Gastroesophageal sphincter (tissue), 4 donors: ENCODE results near the gene POU2AF1. TPM values are rescaled to one million over a fixed set of nuclear protein-coding genes. Genes with fewer than 3 reads are reported as not detected.

Experiments
- ATAC-seq: fragments of 150-250 bp; one replicate; pipeline ENCODE4 v1.9.1; 2016; ENCODE audit warnings: mild to moderate bottlenecking, moderate library complexity
- H3K27ac ChIP-seq, 4 donors: fragments of 200-600 bp; sonication (generic) in 3 of 4; 1 replicate in 3 of 4; 2 replicates in 1 of 4; pipeline ENCODE4 v1.5.1; 2016 to 2019
- H3K27me3 ChIP-seq: fragments of 200-600 bp; sonication (generic); one replicate; pipeline ENCODE4 v1.5.1; 2019
- H3K36me3 ChIP-seq, 2 donors: fragments of 200-600 bp; sonication (generic); one replicate each; pipeline ENCODE4 v1.5.1; 2019; ENCODE audit warnings: control low read depth in 1 of 2
- H3K4me1 ChIP-seq, 3 donors: fragments of 200-600 bp; sonication (generic); 1 replicate in 2 of 3; 2 replicates in 1 of 3; pipeline ENCODE4 v1.5.1; 2016 to 2019; ENCODE audit warnings: control low read depth in 2 of 3
- H3K4me3 ChIP-seq, 2 donors: fragments of 200-600 bp; sonication (generic); one replicate each; pipeline ENCODE4 v1.5.1; 2019; ENCODE audit warnings: mild to moderate bottlenecking in 1 of 2, moderate library complexity in 1 of 2
- H3K9me3 ChIP-seq, 3 donors: fragments of 200-600 bp; sonication (generic); one replicate each; pipeline ENCODE4 v1.5.1; 2017 to 2019; ENCODE audit warnings: control low read depth in 2 of 3
- CTCF ChIP-seq, 4 experiments: fragments of 200-600 bp in 2 of 4; fragments of 450-650 bp in 2 of 4; sonication (generic) in 1 of 4; IDR thresholded peaks; one replicate each; pipeline ENCODE4 v1.5.1; 2017 to 2019; ENCODE audit warnings: antibody characterized with exemption in 4 of 4, mild to moderate bottlenecking in 2 of 4, moderate library complexity in 2 of 4
- EP300 ChIP-seq: sonication (generic); formaldehyde crosslinking; IDR thresholded peaks from one replicate; pipeline ENCODE4 v1.6.1; 2017; ENCODE audit warnings: antibody characterized with exemption, mild to moderate bottlenecking
- POLR2A ChIP-seq, 2 donors: fragments of 450-650 bp; IDR thresholded peaks; one replicate each; pipeline ENCODE4 v1.6.1; 2017; ENCODE audit warnings: antibody characterized with exemption in 2 of 2, mild to moderate bottlenecking in 2 of 2, moderate library complexity in 1 of 2
- POLR2AphosphoS5 ChIP-seq: sonication (generic); formaldehyde crosslinking; IDR thresholded peaks from one replicate; pipeline ENCODE4 v1.6.1; 2017; ENCODE audit warnings: antibody characterized with exemption
- WGBS, 2 donors: methylation state at CpG; one replicate each; pipeline ENCODE4 v1.1.5; 2018; ENCODE audit warnings: low coverage in 1 of 2; 5-methylcytosine and 5-hydroxymethylcytosine counted together
- total RNA-seq, 4 donors: library from RNA; depleted of rRNA; stranded (reverse); fragments of >200 nt; gene quantifications; one replicate each; pipeline ENCODE4 v1.1.0, GENCODE V29; 2016

POU2AF1 gene
- total RNA-seq, 4 donors from 2014 or later = 0.10 TPM; not detected in 3

- Histone ChIP-seq H3K4me1 (no peaks in the 10 kb centered on the region), H3K27ac (no peak overlapping the region), H3K36me3 (no peaks in the 10 kb centered on the region), H3K4me3 (no peak overlapping the region), H3K9me3 (no peaks in the 10 kb centered on the region), H3K27me3 (no peaks in the 10 kb centered on the region)
- ATAC-seq = no peak
- TF ChIP-seq POLR2A (IDR thresholded peaks at IDR 0.05) = no peak
- TF ChIP-seq CTCF (IDR thresholded peaks at IDR 0.05) = no peak
- no peak for TF ChIP-seq POLR2AphosphoS5
- TF ChIP-seq EP300 = no peak
These were observed 14.5 kb upstream of the POU2AF1 start for GRCh38 chr11:111393585-111393984.

GRCh38 chr11:111393096-111393495, 14.0 kb upstream of the POU2AF1 start:
- Histone ChIP-seq H3K9me3 (no peaks in the 10 kb centered on the region), H3K4me3 (no peak overlapping the region), H3K27ac (no peak overlapping the region), H3K4me1 (no peaks in the 10 kb centered on the region), H3K27me3 (no peaks in the 10 kb centered on the region), H3K36me3 (no peaks in the 10 kb centered on the region)
- ATAC-seq = no peak
- 69 to 95% methylated on average over 3 to 4 of the region's 5 CpGs for WGBS, 2 donors
- no peak for TF ChIP-seq EP300
- no peak for TF ChIP-seq CTCF (IDR thresholded peaks at IDR 0.05)
- no peak for TF ChIP-seq POLR2A (IDR thresholded peaks at IDR 0.05)
- no peak for TF ChIP-seq POLR2AphosphoS5

GRCh38 chr11:111392552-111392951, 13.5 kb upstream of the POU2AF1 start:
- Histone ChIP-seq H3K4me1 (no peaks in the 10 kb centered on the region), H3K36me3 (no peaks in the 10 kb centered on the region), H3K27me3 (no peaks in the 10 kb centered on the region), H3K9me3 (no peaks in the 10 kb centered on the region), H3K4me3 (no peak overlapping the region), H3K27ac (no peak overlapping the region)
- ATAC-seq = no peak
- TF ChIP-seq POLR2A (IDR thresholded peaks at IDR 0.05) = no peak
- no peak for TF ChIP-seq POLR2AphosphoS5
- no peak for TF ChIP-seq CTCF (IDR thresholded peaks at IDR 0.05)
- TF ChIP-seq EP300 = no peak
- 92 to 100% methylated on average over 2 of the region's 4 CpGs for WGBS, 2 donors

- ATAC-seq = no peak
- H3K27ac ChIP-seq = no peak overlapping the region
- 83 to 87% methylated on average over 8 to 10 of the region's 13 CpGs for WGBS, 2 donors
- no peak for TF ChIP-seq POLR2A (IDR thresholded peaks at IDR 0.05)
- TF ChIP-seq POLR2AphosphoS5 = no peak
- no peak for TF ChIP-seq CTCF (IDR thresholded peaks at IDR 0.05)
- H3K27me3 ChIP-seq = no peaks in the 10 kb centered on the region
- no peaks in the 10 kb centered on the region for H3K36me3 ChIP-seq
- no peaks in the 10 kb centered on the region for H3K4me1 ChIP-seq
- H3K9me3 ChIP-seq = no peaks in the 10 kb centered on the region
- no peak overlapping the region for H3K4me3 ChIP-seq
These were observed 12.5 kb upstream of the POU2AF1 start for GRCh38 chr11:111391328-111392124.

- H3K9me3 ChIP-seq = peaks cover 0 to 3% (median 0%) of the 10 kb centered on the region in 3 donors
- H3K4me1 ChIP-seq = no peaks in the 10 kb centered on the region
- H3K4me3 ChIP-seq = no peak overlapping the region
- no peak overlapping the region for H3K27ac ChIP-seq
- no peaks in the 10 kb centered on the region for H3K27me3 ChIP-seq
- TF ChIP-seq POLR2A (IDR thresholded peaks at IDR 0.05) (no peak), CTCF (IDR thresholded peaks at IDR 0.05) (no peak), POLR2AphosphoS5 (no peak), EP300 (no peak)
- H3K36me3 ChIP-seq = no peaks in the 10 kb centered on the region
- no peak for ATAC-seq
- 91 to 100% methylated on average over 1 of the region's 1 CpG for WGBS, 2 donors
These were observed 9.8 kb upstream of the POU2AF1 start for GRCh38 chr11:111388842-111389241.
